ENCODE results near the gene CDH4. TPM values are rescaled to one million over a fixed set of nuclear protein-coding genes. Genes with fewer than 3 reads are reported as not detected.

CDH4 gene
- total and polyA plus RNA-seq, 9 of the 15 experiments (the other 6 are each of a cell fraction or from before 2014, with no cell fraction given): 0.04 TPM; not detected in 8

DNA sequence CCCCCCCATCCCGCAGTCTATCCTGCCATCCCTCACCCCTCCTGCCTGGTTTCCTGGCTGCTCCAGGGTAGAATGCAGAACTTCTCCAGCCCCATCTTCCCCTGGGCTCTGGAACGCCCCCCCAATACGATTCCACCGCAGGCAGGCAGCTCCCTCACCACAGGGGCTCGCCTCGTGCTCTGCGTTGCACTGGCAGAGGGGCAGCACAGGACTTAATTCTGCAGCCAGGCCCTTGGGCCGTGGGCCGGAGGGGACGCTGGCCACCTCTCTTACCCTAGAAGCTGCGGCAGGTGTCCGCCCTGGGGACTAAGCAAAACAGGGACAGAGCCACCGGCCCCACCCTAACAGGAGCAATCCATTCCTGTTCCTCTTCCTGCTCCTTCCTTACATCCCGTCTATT is 263.9 kb downstream of the CDH4 start:
- Histone ChIP-seq H3K27me3 (ENCODE audit: control insufficient read depth in 2 of 2, insufficient read depth in 2 of 2, low read length in 2 of 2) (peaks cover 35 to 70% of the 10 kb centered on the region in 2 experiments), H3K9ac (ENCODE audit: insufficient read depth in 1 of 2, low read depth in 2 of 2, low read length in 2 of 2) (no peak overlapping the region), H3K4me1 (replicated peaks in 1 of 2; ENCODE audit: control insufficient read depth in 2 of 2, insufficient read depth in 2 of 2, low read length in 2 of 2) (peaks cover 3% of the 10 kb centered on the region in 2 experiments; a peak in 2 of 5 replicates), H3K36me3 (ENCODE audit: control insufficient read depth, insufficient read depth, low read length) (no peaks in the 10 kb centered on the region), H3K9me1 (ENCODE audit: control insufficient read depth, insufficient read depth, low read length) (no peaks in the 10 kb centered on the region), H2AFZ (ENCODE audit: low read depth, low read length) (no peak overlapping the region), H3K27ac (ENCODE audit: extremely low read depth, low read depth, low read length) (no peak overlapping the region), H3K4me2 (ENCODE audit: insufficient read depth, low read length) (no peak overlapping the region), H3K79me2 (ENCODE audit: control insufficient read depth, insufficient read depth, low read length) (no peaks in the 10 kb centered on the region), H4K20me1 (replicated peaks; ENCODE audit: control insufficient read depth, insufficient read depth, low read length) (no peaks in the 10 kb centered on the region; the same call in 1 of the 2 replicates), H3K9me3 (replicated peaks; ENCODE audit: control insufficient read depth, insufficient read depth, low read depth, low read length) (no peaks in the 10 kb centered on the region), H3K4me3 (no peak overlapping the region)
- 2% methylated on average over 10 of the region's 14 CpGs for WGBS (ENCODE audit: insufficient coverage, low coverage, missing lambda C conversion rate)
- intact Hi-C loops (cut with micrococcal nuclease) (no loop called here), in situ Hi-C loops (cut with MboI) (no loop called here)
- CTCF ChIA-PET (ENCODE audit: low intra/inter-chr PET ratio): no interaction called here
- ATAC-seq: no peak
- FAIRE-seq: no peak
- BruUV-seq (replicated peaks): no TSS peak
- no peak for DNase-seq (ENCODE audit: extremely low read depth in 1 of 4, low spot score in 3 of 4)
- TF ChIP-seq ZNF76 (CRISPR knock-in tag; IDR thresholded peaks at IDR 0.05; ENCODE audit: borderline replicate concordance): no peak
- no peak for TF ChIP-seq ZNF354B (CRISPR knock-in tag; IDR thresholded peaks at IDR 0.05)
- TF ChIP-seq ZKSCAN3 (CRISPR knock-in tag; IDR thresholded peaks at IDR 0.05): no peak
- TF ChIP-seq HDAC2 (IDR thresholded peaks at IDR 0.05): no peak
- TF ChIP-seq TRIM24 (IDR thresholded peaks at IDR 0.05): no peak
- TF ChIP-seq FOXA1 (IDR thresholded peaks at IDR 0.05; ENCODE audit: borderline replicate concordance): no peak
- TF ChIP-seq NBN (IDR thresholded peaks at IDR 0.05; ENCODE audit: low read depth): no peak
- POLR2A ChIA-PET: interaction anchor here (2.9 kb wide), 1 partner anchor 9 kb away, joined by 15 read pairs; no protein-coding TSS in a partner anchor
